Mesothelial cell of epicardium (in vitro differentiated cells): ENCODE measurements around the gene CAPZB. TPM values are rescaled to one million over a fixed set of nuclear protein-coding genes. Genes with fewer than 3 reads are reported as not detected.
A peak's percentile ranks its signal among the peaks of the same experiment; 100 is the strongest.

Experiments used
- DNase-seq, 2 experiments: peaks; one replicate each; pipeline ENCODE4 v3.0.0; 2021; ENCODE audit warnings: low spot score in 2 of 2; ENCODE audit not compliant: unreplicated experiment in 2 of 2
- H3K27ac Mint-ChIP-seq: 2 replicates; pipeline ENCODE4 v1.8.0; 2021; ENCODE audit warnings: mixed read lengths
- H3K27me3 Mint-ChIP-seq: 2 replicates; pipeline ENCODE4 v1.8.0; 2021; ENCODE audit warnings: low read depth, mixed read lengths
- H3K36me3 Mint-ChIP-seq: 2 replicates; pipeline ENCODE4 v1.8.0; 2021; ENCODE audit warnings: mixed read lengths
- H3K4me1 Mint-ChIP-seq: 2 replicates; pipeline ENCODE4 v1.8.0; 2021; ENCODE audit warnings: mixed read lengths
- H3K4me3 Mint-ChIP-seq: 2 replicates; pipeline ENCODE4 v1.8.0; 2021; ENCODE audit warnings: mild to moderate bottlenecking, moderate library complexity, mixed read lengths
- H3K9me3 Mint-ChIP-seq: 2 replicates; pipeline ENCODE4 v1.8.0; 2021; ENCODE audit warnings: mixed read lengths
- CTCF ChIP-seq: fragments of 200-600 bp; sonication (generic); IDR thresholded peaks from one replicate; pipeline ENCODE4 v1.5.0; 2021; ENCODE audit warnings: antibody characterized with exemption; ENCODE audit not compliant: unreplicated experiment
- total RNA-seq: library from RNA; stranded (reverse); gene quantifications from 3 replicates; pipeline ENCODE4 v1.2.1, GENCODE V29; 2021

The CAPZB gene
- 192 to 209 TPM (median 204 TPM) in 3 replicates for total RNA-seq

GRCh38 chr1:19485362-19486187 lies at the start of gene CAPZB:
CAPZB (minus strand) TSS chr1:19485539; CDS start chr1:19485438, 101 bp downstream.
- Mint-ChIP-seq H3K4me1 (peaks cover 42% of the 10 kb centered on the region), H3K27me3 (no peaks in the 10 kb centered on the region), H3K27ac (peak within 1 kb of the TSS; percentile 96), H3K4me3 (peak within 1 kb of the TSS; percentile 93), H3K9me3 (no peaks in the 10 kb centered on the region), H3K36me3 (no peaks in the 10 kb centered on the region)
- no peak for TF ChIP-seq CTCF
- peak; percentile 90 for DNase-seq

- Mint-ChIP-seq H3K4me3 (no peak overlapping the region), H3K27me3 (no peaks in the 10 kb centered on the region), H3K4me1 (peaks cover 6% of the 10 kb centered on the region), H3K36me3 (peaks cover 3% of the 10 kb centered on the region), H3K9me3 (peaks cover 16% of the 10 kb centered on the region), H3K27ac (no peak overlapping the region)
- TF ChIP-seq CTCF = no peak
- DNase-seq = no peak
Measured at GRCh38 chr1:19534281-19534680, 48.9 kb upstream of the CAPZB start.

GRCh38 chr1:19533626-19534025 lies 48.3 kb upstream of the CAPZB start:
- Mint-ChIP-seq H3K27me3 (no peaks in the 10 kb centered on the region), H3K36me3 (peaks cover 3% of the 10 kb centered on the region), H3K4me3 (no peak overlapping the region), H3K4me1 (peaks cover 6% of the 10 kb centered on the region), H3K27ac (no peak overlapping the region), H3K9me3 (peaks cover 16% of the 10 kb centered on the region)
- TF ChIP-seq CTCF = no peak
- no peak for DNase-seq

- peaks cover 3% of the 10 kb centered on the region for H3K36me3 Mint-ChIP-seq
- no peak overlapping the region for H3K4me3 Mint-ChIP-seq
- H3K4me1 Mint-ChIP-seq = peaks cover 6% of the 10 kb centered on the region
- H3K9me3 Mint-ChIP-seq = peaks cover 16% of the 10 kb centered on the region
- H3K27me3 Mint-ChIP-seq = no peaks in the 10 kb centered on the region
- H3K27ac Mint-ChIP-seq = no peak overlapping the region
- no peak for DNase-seq
- no peak for TF ChIP-seq CTCF
Measured at GRCh38 chr1:19532519-19532918, 47.2 kb upstream of the CAPZB start.

- Mint-ChIP-seq H3K27ac (peak overlapping the region; percentile 53), H3K9me3 (peaks cover 8% of the 10 kb centered on the region), H3K4me3 (no peak overlapping the region)
Measured at GRCh38 chr1:19529664-19530063, 44.3 kb upstream of the CAPZB start.

More at GRCh38 chr1:19529664-19530063, 44.3 kb upstream of the CAPZB start:
- H3K27me3 Mint-ChIP-seq = no peaks in the 10 kb centered on the region
- DNase-seq = no peak
- no peak for TF ChIP-seq CTCF
- H3K36me3 Mint-ChIP-seq = no peaks in the 10 kb centered on the region
- H3K4me1 Mint-ChIP-seq = peaks cover 6% of the 10 kb centered on the region
